Mucosa of stomach (tissue), 1 donor: ENCODE measurements around the gene SPTBN4.
A peak's percentile ranks its signal among the peaks of the same experiment; 100 is the strongest.
"Not testable (repeated sequence)": the region's sequence is repeated elsewhere in the genome, so short reads cannot be mapped to it uniquely, and the experiment has no call there.

Source experiments
- H3K27me3 ChIP-seq: one replicate; pipeline ENCODE4 v1.7.0; 2013; ENCODE audit warnings: mild to moderate bottlenecking, low read length; ENCODE audit not compliant: control insufficient read depth, insufficient read depth
- H3K36me3 ChIP-seq: one replicate; pipeline ENCODE4 v1.7.0; 2013; ENCODE audit warnings: low read length; ENCODE audit not compliant: control insufficient read depth, insufficient read depth
- H3K4me1 ChIP-seq: one replicate; pipeline ENCODE4 v1.7.0; 2013; ENCODE audit warnings: mild to moderate bottlenecking, low read length; ENCODE audit not compliant: control insufficient read depth, insufficient read depth
- H3K4me3 ChIP-seq: one replicate; pipeline ENCODE4 v1.7.0; 2013; ENCODE audit warnings: low read length
- H3K9ac ChIP-seq: one replicate; pipeline ENCODE4 v1.7.0; 2013; ENCODE audit warnings: mild to moderate bottlenecking, low read length, moderate library complexity
- H3K9me3 ChIP-seq: one replicate; pipeline ENCODE4 v1.7.0; 2013; ENCODE audit warnings: mild to moderate bottlenecking, low read length, moderate library complexity; ENCODE audit not compliant: control insufficient read depth
- donor health status: Pancreatic carcinoma.

SPTBN4 gene

DNA sequence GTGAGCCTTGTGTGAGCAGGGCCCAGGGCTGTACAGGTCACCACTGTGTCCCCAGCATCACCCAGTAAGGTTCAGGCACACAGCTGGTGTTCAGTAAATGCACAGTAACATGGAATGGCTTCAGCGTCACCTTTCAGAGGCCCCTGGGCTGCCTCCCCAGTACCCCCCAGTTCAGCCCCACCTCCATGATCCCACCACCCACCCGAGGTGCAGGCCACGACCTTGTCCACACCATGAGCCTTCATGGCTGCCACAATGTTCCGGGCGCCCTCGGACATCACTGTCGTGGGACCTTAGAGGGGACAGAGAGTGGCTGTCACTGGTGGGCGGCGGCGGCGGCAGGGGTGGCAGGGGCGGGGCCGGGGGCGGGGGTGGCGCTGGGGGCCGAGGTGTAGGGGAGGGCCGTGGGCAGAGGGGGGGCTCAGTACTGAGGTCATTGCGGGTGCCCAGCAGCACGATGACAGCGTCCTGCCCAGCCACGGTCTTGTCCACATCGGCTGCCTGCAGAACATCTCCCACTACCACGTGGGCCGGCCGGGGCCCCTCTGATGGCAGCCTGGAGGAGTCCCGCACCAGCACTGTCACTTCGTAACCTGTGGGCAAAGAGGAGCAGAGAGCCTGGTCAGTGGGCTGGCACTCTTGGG is 8.7 kb upstream of the SPTBN4 start:
- Histone ChIP-seq H3K4me1 (peaks cover 9% of the 10 kb centered on the region), H3K9ac (no peak overlapping the region), H3K9me3 (no peaks in the 10 kb centered on the region), H3K4me3 (no peak overlapping the region), H3K36me3 (no peaks in the 10 kb centered on the region), H3K27me3 (no peaks in the 10 kb centered on the region)

DNA sequence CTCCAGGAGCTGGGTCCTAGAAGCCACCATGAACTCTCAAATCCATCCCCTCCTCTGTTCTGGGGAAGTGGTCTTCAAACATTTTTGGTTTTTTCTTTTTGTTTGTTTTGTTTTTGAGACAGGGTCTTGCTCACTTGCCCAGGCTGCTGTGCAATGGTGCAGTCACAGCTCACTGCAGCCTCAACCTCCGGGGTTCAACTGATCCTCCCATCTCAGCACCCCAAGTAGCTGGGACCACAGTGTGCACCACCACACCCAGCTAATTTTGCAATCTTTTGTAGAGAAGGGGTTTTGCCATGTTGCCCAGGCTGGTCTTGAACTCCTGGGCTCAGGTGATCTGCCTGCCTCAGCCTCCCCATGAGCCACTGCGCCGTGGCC is 8.2 kb upstream of the SPTBN4 start:
- Histone ChIP-seq H3K27me3 (no peaks in the 10 kb centered on the region), H3K9me3 (no peaks in the 10 kb centered on the region), H3K4me1 (peaks cover 9% of the 10 kb centered on the region), H3K4me3 (no peak overlapping the region), H3K36me3 (no peaks in the 10 kb centered on the region), H3K9ac (no peak overlapping the region)

DNA sequence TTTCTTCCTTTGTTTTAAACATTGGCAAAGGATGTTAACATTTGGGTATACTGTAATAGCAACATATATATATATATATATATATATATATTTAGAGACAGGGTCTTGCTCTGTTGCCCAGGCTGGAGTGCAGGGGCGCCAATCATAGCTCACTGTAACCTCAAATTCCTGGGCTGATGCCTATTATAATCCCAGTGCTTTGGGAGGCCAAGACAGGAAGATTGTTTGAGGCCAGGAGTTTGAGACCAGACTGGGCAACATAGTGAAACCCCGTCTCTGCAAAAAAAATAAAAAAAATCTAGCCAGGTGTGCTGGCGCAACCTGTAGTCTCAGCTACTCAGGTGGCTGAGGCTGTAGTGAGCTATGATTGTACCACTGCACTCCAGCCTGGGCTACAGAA is 6.6 kb upstream of the SPTBN4 start:
- Histone ChIP-seq H3K9me3 (no peaks in the 10 kb centered on the region), H3K4me1 (peaks cover 18% of the 10 kb centered on the region), H3K4me3 (no peak overlapping the region), H3K27me3 (no peaks in the 10 kb centered on the region), H3K36me3 (no peaks in the 10 kb centered on the region), H3K9ac (no peak overlapping the region)

DNA sequence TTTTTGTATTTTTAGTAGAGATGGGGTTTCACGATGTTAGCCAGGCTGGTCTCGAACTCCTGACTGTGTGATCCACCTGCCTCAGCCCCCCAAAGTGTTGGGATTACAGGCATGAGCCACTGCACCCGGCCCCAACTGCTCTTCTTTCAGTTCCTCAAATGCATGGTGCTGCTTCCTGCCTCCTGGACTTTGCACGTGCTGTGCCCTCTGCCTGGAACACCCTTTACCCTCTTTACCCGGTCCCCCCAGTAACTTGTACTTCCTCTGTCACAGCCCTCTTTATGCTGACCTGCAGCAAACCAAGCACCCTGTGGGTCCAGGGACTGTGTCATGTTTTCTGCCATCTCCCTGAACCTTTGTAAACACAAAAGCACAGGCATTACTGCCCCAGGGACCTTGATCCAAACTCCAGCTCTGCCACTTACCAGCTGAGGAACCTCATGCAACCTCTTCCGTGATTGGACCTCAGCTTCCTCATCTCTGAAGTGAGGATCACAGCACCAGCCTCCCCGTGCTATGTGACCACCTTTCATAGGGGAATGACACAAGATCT is 5.1 kb upstream of the SPTBN4 start:
- no peak overlapping the region for H3K9ac ChIP-seq
- H3K4me3 ChIP-seq, result no peak overlapping the region
- H3K27me3 ChIP-seq, result peaks cover 6% of the 10 kb centered on the region
- peaks cover 26% of the 10 kb centered on the region for H3K4me1 ChIP-seq
- H3K9me3 ChIP-seq, result no peaks in the 10 kb centered on the region
- H3K36me3 ChIP-seq, result no peaks in the 10 kb centered on the region

DNA sequence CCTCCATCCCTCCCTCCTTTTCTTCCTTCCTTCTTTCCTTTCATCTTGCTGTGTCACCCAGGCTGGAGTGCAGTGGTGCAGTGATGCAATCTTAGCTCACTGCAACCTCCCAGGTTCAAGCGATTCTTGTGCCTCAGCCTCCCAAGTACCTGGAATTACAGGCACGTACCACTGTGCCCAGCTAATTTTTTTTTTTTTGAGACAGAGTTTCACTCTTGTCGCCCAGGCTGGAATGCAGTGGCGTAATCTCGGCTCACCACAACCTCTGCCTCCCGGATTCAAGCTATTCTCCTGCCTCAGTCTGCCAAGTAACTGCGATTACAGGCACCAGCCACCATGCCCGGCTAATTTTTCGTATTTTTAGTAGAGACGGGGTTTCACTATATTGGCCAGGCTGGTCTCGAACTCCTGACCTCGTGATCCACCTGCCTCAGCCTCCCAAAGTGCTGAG is 3.2 kb upstream of the SPTBN4 start:
- H3K36me3 ChIP-seq, H3K27me3 ChIP-seq, H3K9me3 ChIP-seq, H3K4me3 ChIP-seq: not testable (repeated sequence)
- peaks cover 27% of the 10 kb centered on the region for H3K4me1 ChIP-seq
- peak overlapping the region; percentile 88 for H3K9ac ChIP-seq

DNA sequence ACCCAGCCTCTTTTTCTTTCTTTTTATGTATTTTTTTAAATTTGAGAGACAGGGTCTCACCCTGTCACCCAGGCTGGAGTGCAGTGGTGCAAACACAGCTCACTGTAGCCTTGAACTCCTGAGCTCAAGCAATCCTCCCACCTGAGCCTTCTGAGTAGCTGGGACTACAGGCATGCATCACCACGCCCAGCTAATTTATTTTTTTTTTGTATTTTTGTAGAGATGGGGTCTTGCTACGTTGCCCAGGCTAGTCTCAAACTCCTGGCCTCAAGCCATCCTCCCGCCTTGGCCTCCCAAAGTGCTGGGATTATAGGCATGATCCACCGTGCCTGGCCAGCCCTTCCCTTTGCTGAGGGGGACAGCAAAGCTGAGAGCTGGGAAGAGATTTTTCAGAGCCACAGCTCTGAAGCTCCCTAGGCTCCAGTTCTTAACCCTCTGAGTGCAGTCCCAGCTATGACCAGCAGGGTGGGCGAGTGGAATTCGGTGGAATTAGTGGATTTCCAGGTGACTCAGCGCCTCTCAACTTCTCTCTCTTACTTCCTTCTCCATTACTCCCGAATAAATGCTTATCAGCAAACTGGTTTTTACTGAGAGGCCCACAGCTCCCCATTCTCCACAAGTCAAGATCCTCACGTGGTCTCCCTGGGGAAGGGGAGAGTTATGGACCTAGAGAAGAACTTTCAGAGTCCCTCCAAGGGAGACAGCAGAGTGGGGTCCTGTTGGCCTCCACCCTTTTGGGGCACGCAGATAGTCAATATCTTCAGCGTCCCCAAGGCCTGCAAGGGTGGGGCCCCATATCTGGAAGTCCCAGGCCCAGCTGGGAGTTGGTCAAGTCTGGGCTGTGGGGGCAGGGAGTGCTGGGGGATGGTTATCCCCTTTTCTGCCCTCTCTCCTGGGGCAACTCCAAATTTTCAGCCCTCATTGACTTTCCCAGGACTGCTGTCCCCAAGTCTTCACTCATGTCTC is 2.5 kb upstream of the SPTBN4 start:
- Histone ChIP-seq H3K4me3 (peak overlapping the region; percentile 83), H3K9ac (peak overlapping the region; percentile 88), H3K36me3 (no peaks in the 10 kb centered on the region), H3K9me3 (no peaks in the 10 kb centered on the region), H3K27me3 (peaks cover 6% of the 10 kb centered on the region), H3K4me1 (peaks cover 27% of the 10 kb centered on the region)

DNA sequence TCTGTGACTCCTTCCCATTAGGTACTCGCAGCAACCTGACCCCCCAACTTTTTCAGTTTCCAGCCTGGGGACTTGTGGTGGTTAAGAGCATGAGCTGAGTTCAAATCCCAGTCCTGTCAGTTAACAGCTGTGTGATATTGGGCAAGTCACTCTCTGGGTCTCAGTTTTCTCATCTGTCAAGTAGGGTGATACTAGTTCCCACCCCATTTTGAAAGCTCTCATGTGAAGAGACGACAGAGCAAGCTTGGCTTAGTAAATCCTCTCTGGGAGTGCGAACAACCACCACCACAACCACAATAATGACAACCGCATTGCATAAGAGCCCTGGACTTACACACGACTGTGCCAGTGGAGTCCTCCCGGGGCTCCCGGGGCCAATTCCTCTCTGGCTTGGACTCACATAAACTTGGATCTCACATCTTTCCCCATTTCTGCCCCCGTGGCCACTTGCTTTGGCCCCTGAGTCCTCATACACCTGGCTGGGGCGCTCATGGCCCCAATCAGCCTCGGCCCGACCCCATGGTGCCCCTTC is 1.7 kb upstream of the SPTBN4 start:
- H3K9ac ChIP-seq, result peak overlapping the region; percentile 88

DNA sequence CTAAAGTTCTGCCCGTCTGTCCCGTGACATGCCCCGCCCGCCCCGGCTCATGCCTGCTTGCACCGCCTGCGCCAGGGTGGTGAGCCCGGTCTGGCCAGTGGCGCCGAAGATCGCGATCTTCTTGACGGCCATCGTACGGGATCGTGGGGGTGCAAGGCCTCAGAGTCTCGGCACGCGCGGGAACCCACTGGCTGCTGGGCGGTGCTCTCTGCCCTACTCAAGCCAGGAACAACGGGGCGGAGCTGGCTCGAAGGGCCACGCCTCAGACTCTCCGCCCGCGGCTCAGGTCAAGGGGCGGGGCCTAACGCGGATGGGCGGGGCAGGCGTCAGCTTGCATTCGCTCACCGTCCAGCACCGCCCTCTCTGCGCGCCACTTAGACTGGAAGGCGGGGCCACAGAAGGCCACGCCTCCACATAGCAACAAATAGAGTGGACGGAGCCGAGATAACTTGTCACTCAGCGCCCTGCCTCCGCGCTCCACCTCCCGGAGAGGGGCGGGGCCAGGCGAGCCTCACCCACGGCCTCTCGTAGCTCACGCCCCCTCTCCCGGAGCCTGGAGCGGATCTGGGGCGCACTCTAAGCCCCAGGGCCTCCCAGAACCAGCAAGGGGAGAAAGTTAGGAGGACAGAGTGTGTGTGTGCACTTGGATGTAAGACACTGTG is 1.1 kb upstream of the SPTBN4 start, which contains the start of gene BLVRB:
Gene BLVRB (minus strand): TSS at position 189 of the 662 bp plus-strand sequence. CDS start 57 bp downstream, at position 132.
- Histone ChIP-seq H3K9me3 (no peaks in the 10 kb centered on the region), H3K9ac (peak within 1 kb of the TSS; percentile 88), H3K27me3 (peaks cover 6% of the 10 kb centered on the region), H3K36me3 (no peaks in the 10 kb centered on the region), H3K4me3 (peak within 1 kb of the TSS; percentile 85), H3K4me1 (peaks cover 27% of the 10 kb centered on the region)

More for the DNA sequence above, 1.7 kb upstream of the SPTBN4 start:
- H3K27me3 ChIP-seq, result peaks cover 6% of the 10 kb centered on the region
- H3K9me3 ChIP-seq, result no peaks in the 10 kb centered on the region
- no peaks in the 10 kb centered on the region for H3K36me3 ChIP-seq
- peaks cover 27% of the 10 kb centered on the region for H3K4me1 ChIP-seq
- peak overlapping the region; percentile 83 for H3K4me3 ChIP-seq

DNA sequence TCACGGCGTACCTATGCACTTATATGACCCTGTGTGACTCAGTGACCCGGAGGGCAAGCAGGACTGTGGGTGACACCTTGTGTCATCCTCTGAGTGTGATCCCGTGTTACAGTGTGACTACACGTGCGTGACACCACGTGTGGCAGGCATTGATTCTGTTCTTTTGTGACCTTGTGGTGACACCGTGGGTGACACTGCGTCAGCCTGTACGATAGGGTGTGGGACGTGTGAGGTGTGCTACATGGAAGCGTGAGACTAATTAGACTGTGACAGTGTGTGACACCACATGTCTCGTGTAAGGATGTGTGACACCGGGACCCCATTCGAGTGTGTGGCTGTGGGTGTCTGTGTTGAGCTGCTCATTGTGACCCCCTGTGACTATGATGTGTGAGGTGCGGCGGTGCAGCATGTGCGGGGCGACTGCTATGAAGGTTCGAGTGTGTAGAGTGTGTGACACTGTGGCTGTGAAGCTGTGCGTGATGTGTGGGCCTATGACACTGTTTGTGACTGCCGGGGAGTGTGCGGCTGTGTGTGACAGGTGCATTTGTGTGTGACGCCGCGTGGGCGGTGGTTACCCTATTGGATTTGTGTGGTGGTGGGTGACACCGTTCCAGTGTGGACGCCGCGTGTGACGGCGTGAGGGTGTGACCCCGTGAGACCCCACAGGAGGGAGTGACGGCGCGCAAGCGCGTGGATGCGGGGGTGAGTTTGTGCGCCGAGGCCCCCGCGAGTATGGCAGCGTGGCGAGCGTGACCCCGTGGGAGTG is 399 bp upstream of the SPTBN4 start:
- H3K4me3 ChIP-seq, result peak overlapping the region; percentile 85
- H3K9me3 ChIP-seq, result no peaks in the 10 kb centered on the region
- no peaks in the 10 kb centered on the region for H3K36me3 ChIP-seq
- peaks cover 6% of the 10 kb centered on the region for H3K27me3 ChIP-seq
- H3K4me1 ChIP-seq, result peaks cover 22% of the 10 kb centered on the region
- H3K9ac ChIP-seq, result peak overlapping the region; percentile 40

DNA sequence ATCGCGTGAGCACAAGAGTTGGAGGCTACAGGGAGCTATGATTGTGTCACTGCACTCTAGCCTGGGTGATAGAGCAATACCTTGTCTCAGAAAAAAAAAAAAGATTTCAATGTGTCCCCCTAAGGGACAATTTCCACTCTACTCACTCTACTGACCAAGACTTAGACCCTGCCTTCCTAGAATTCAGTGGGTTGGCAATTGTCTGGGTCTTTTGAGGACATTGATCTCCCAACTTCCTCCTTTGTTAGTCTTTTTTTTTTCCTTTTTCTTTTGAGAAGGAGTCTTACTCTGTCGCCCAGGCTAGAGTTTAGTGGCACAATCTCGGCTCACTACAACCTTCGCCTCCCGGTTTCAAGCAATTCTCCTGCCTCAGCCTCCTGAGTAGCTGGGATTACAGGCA is 2.2 kb downstream of the SPTBN4 start:
- Histone ChIP-seq H3K36me3 (no peaks in the 10 kb centered on the region), H3K27me3 (peaks cover 6% of the 10 kb centered on the region), H3K9ac (no peak overlapping the region), H3K4me1 (peaks cover 18% of the 10 kb centered on the region), H3K9me3 (no peaks in the 10 kb centered on the region), H3K4me3 (no peak overlapping the region)

DNA sequence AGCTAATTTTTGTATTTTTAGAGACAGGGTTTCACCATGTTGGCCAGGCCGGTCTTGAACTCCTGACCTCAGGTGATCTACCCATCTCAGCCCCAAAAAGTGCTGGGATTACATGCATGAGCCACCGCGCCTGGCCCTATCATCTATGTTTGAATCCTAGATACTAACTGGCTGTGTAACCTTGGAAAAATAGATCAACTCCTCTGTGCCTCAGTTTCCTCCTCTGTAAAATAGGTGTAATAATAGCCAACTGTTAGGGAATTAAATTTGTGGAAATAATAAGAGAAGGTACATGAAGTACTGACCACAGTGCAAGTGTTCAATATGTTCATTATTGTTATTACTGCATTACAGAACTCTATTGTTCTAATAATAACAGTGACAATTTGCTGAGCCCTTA is 4.3 kb downstream of the SPTBN4 start:
- Histone ChIP-seq H3K9me3 (no peaks in the 10 kb centered on the region), H3K9ac (no peak overlapping the region), H3K4me3 (no peak overlapping the region), H3K36me3 (no peaks in the 10 kb centered on the region), H3K27me3 (peaks cover 6% of the 10 kb centered on the region), H3K4me1 (peaks cover 7% of the 10 kb centered on the region)
